CD4-positive, alpha-beta T cell (primary cell): Measurements from ENCODE around the gene GPR173. TPM values are rescaled to one million over a fixed set of nuclear protein-coding genes. Genes with fewer than 3 reads are reported as not detected.

Experiments used
- ATAC-seq: fragments of 200-7000 bp; cut with Tn5 transposase; one replicate; pipeline ENCODE4 v1.10.0; 2022; ENCODE audit warnings: mild to moderate bottlenecking; ENCODE audit not compliant: poor library complexity
- CTCF ChIA-PET: fragments of 350-600 bp; sonication (Branson Sonifier 250); formaldehyde crosslinking; loops from one replicate; lab custom pipeline; 2021; ENCODE audit warnings: antibody characterized with exemption, inconsistent platforms; lab: Charles Lee
- POLR2A ChIA-PET: fragments of 350-600 bp; sonication (Branson Sonifier 250); formaldehyde crosslinking; loops from one replicate; lab custom pipeline; 2021; ENCODE audit warnings: antibody characterized with exemption, inconsistent platforms; lab: Charles Lee
- DNase-seq, 14 experiments: peaks; one replicate each; pipeline ENCODE4 v3.0.0-alpha.2; 2013 to 2020; ENCODE audit warnings: mixed read lengths in 2 of 14
- H3K27ac ChIP-seq, 2 donors: one replicate each; pipeline versions ENCODE4 v1.5.1 to v1.7.0; 2013; ENCODE audit warnings: low read length in 2 of 2, low read depth in 1 of 2, mild to moderate bottlenecking in 1 of 2
- H3K27me3 ChIP-seq, 2 experiments: 1 replicate in 1 of 2; 2 replicates in 1 of 2; pipeline versions ENCODE4 v1.6.1 to v1.7.0; 2013; ENCODE audit warnings: low read length in 2 of 2, control low read depth in 1 of 2, mild to moderate bottlenecking in 1 of 2, moderate library complexity in 1 of 2; ENCODE audit not compliant: insufficient read depth in 2 of 2, control insufficient read depth in 1 of 2
- H3K36me3 ChIP-seq: one replicate; pipeline ENCODE4 v1.6.1; 2013; ENCODE audit warnings: low read length, control low read depth; ENCODE audit not compliant: insufficient read depth
- H3K4me1 ChIP-seq: one replicate; pipeline ENCODE4 v1.6.1; 2013; ENCODE audit warnings: low read length, control low read depth; ENCODE audit not compliant: insufficient read depth
- H3K4me3 ChIP-seq: one replicate; pipeline ENCODE4 v1.5.1; 2013; ENCODE audit warnings: mild to moderate bottlenecking, low read length, moderate library complexity
- H3K9me3 ChIP-seq, 2 experiments: 1 replicate in 1 of 2; 2 replicates in 1 of 2; pipeline versions ENCODE4 v1.6.1 to v1.7.0; 2013; ENCODE audit warnings: low read length in 2 of 2, mild to moderate bottlenecking in 2 of 2, control low read depth in 1 of 2, moderate library complexity in 1 of 2; ENCODE audit not compliant: control insufficient read depth in 1 of 2, insufficient read depth in 1 of 2
- H3K27ac Mint-ChIP-seq: one replicate; pipeline ENCODE4 v1.8.0; 2020; ENCODE audit warnings: mixed read lengths
- H3K27me3 Mint-ChIP-seq: one replicate; pipeline ENCODE4 v1.8.0; 2021; ENCODE audit warnings: mixed read lengths
- H3K36me3 Mint-ChIP-seq: one replicate; pipeline ENCODE4 v1.8.0; 2021; ENCODE audit warnings: low read depth, mixed read lengths
- H3K4me1 Mint-ChIP-seq: one replicate; pipeline ENCODE4 v1.8.0; 2021; ENCODE audit warnings: low read depth, mixed read lengths
- H3K4me3 Mint-ChIP-seq: one replicate; pipeline ENCODE4 v1.8.0; 2020; ENCODE audit warnings: mild to moderate bottlenecking, mixed read lengths
- H3K9me3 Mint-ChIP-seq: one replicate; pipeline ENCODE4 v1.8.0; 2020; ENCODE audit warnings: mixed read lengths
- CTCF ChIP-seq: fragments of 200-600 bp; IDR thresholded peaks from one replicate; pipeline ENCODE4 v1.8.0; 2022; ENCODE audit warnings: antibody characterized with exemption, mild to moderate bottlenecking
- intact Hi-C, 2 experiments: fragments of 100-400 bp; cut with DNase I in 1 of 2; cut with micrococcal nuclease in 1 of 2; formaldehyde crosslinking; loops; one replicate each; pipeline versions ENCODE4 v1.15.1 to v1.9.0; 2023 to 2025; cut with DNase I, micrococcal nuclease
- total RNA-seq, 174 experiments: library from RNA in 2 of 174; stranded (reverse) in 2 of 174; gene quantifications; one replicate each; pipeline ENCODE4 v1.2.3 and lab custom pipeline; 2021 to 2026

GPR173 gene
- total RNA-seq, 2 experiments from 2014 or later: not detected

GRCh38 chrX:53085661-53086229 lies 37.2 kb downstream of the GPR173 start:
- Mint-ChIP-seq H3K9me3 (no peaks in the 10 kb centered on the region), H3K36me3 (peaks cover 75% of the 10 kb centered on the region), H3K4me3 (peak overlapping the region; percentile 83), H3K27me3 (no peaks in the 10 kb centered on the region), H3K4me1 (peaks cover 77% of the 10 kb centered on the region), H3K27ac (peak overlapping the region; percentile 98)
- DNase-seq: peak in 2 of 14 experiments; percentile 5 to 41
- ATAC-seq: no peak
- CTCF ChIA-PET: no interaction called here
- H3K27ac ChIP-seq: no peak overlapping the region
- H3K36me3 ChIP-seq: peaks cover 29% of the 10 kb centered on the region
- TF ChIP-seq CTCF: no peak
- H3K9me3 ChIP-seq: no peaks in the 10 kb centered on the region
- H3K4me1 ChIP-seq: peaks cover 44% of the 10 kb centered on the region
- no peak overlapping the region for H3K4me3 ChIP-seq
- H3K27me3 ChIP-seq: no peaks in the 10 kb centered on the region
- POLR2A ChIA-PET: no interaction called here
- intact Hi-C loops: no loop called here

GRCh38 chrX:53086464-53086863 lies 37.9 kb downstream of the GPR173 start:
- H3K27ac ChIP-seq: no peak overlapping the region
- TF ChIP-seq CTCF: no peak
- peak overlapping the region; percentile 95 for H3K4me3 Mint-ChIP-seq
- ATAC-seq (no peak), DNase-seq (no peak)
- ChIA-PET POLR2A (interaction anchor here (1.2 kb wide), 1 partner anchor 10 kb away, joined by 4 read pairs; no protein-coding TSS in a partner anchor), CTCF (no interaction called here)
- H3K27ac Mint-ChIP-seq: peak overlapping the region; percentile 98
- no peaks in the 10 kb centered on the region for H3K27me3 Mint-ChIP-seq
- H3K36me3 ChIP-seq: peaks cover 29% of the 10 kb centered on the region
- H3K9me3 Mint-ChIP-seq: no peaks in the 10 kb centered on the region
- intact Hi-C loops: no loop called here
- H3K36me3 Mint-ChIP-seq: peaks cover 70% of the 10 kb centered on the region
- peaks cover 72% of the 10 kb centered on the region for H3K4me1 Mint-ChIP-seq
- peaks cover 40% of the 10 kb centered on the region for H3K4me1 ChIP-seq
- H3K9me3 ChIP-seq: no peaks in the 10 kb centered on the region
- no peak overlapping the region for H3K4me3 ChIP-seq
- no peaks in the 10 kb centered on the region for H3K27me3 ChIP-seq

GRCh38 chrX:53087388-53087831 lies 38.8 kb downstream of the GPR173 start:
- H3K9me3 ChIP-seq: no peaks in the 10 kb centered on the region
- ChIA-PET POLR2A (interaction anchor here (1.2 kb wide), 1 partner anchor 11 kb away, joined by 4 read pairs; no protein-coding TSS in a partner anchor), CTCF (no interaction called here)
- H3K36me3 ChIP-seq: peaks cover 29% of the 10 kb centered on the region
- ATAC-seq (peak; percentile 2), DNase-seq (peak in 2 of 14 experiments; percentile 27 to 31)
- Mint-ChIP-seq H3K27me3 (no peaks in the 10 kb centered on the region), H3K4me3 (peak overlapping the region; percentile 95), H3K36me3 (peaks cover 64% of the 10 kb centered on the region), H3K4me1 (peaks cover 67% of the 10 kb centered on the region), H3K27ac (peak overlapping the region; percentile 98), H3K9me3 (no peaks in the 10 kb centered on the region)
- H3K4me1 ChIP-seq: peaks cover 40% of the 10 kb centered on the region
- H3K27ac ChIP-seq: peak overlapping the region; percentile 21 to 44
- H3K27me3 ChIP-seq: no peaks in the 10 kb centered on the region
- no peak for TF ChIP-seq CTCF
- no peak overlapping the region for H3K4me3 ChIP-seq
- intact Hi-C loops: no loop called here
